Measurements from ENCODE around the gene XPO6.

Gene XPO6

GRCh38 chr16:28089205-28089991 is 122.4 kb downstream of the XPO6 start:
- no peak for DNase-seq (ENCODE audit: low read depth)

GRCh38 chr16:28087675-28088300 is 124.0 kb downstream of the XPO6 start:
- no peak for DNase-seq (ENCODE audit: low read depth)

DNA sequence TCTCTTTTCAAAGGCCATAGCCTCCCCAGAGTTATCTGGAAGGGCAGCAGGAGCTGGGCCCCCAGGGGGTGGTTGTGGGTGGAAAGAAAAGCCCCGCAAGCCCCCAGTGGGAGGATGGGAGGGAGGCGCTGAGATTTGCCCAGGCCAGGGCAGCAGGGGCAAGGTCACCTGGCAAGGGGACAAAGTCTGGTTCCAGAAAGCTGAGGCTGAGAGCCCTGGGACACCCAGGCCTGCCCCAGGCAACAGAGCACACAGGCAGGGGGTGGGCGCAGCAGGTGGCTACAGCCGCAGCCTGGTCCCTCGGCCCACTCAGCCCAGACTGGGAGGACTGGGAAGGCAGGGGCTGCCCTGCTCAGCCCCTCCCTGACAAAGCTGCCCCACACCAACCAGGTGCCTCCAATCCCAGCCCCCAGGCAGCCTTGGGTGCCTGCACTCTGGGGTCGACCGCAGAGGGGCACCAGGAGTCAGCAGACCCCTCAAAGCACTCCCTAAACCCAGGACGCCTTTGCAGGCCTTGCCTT is 124.6 kb downstream of the XPO6 start:
- DNase-seq (ENCODE audit: low read depth) = no peak

DNA sequence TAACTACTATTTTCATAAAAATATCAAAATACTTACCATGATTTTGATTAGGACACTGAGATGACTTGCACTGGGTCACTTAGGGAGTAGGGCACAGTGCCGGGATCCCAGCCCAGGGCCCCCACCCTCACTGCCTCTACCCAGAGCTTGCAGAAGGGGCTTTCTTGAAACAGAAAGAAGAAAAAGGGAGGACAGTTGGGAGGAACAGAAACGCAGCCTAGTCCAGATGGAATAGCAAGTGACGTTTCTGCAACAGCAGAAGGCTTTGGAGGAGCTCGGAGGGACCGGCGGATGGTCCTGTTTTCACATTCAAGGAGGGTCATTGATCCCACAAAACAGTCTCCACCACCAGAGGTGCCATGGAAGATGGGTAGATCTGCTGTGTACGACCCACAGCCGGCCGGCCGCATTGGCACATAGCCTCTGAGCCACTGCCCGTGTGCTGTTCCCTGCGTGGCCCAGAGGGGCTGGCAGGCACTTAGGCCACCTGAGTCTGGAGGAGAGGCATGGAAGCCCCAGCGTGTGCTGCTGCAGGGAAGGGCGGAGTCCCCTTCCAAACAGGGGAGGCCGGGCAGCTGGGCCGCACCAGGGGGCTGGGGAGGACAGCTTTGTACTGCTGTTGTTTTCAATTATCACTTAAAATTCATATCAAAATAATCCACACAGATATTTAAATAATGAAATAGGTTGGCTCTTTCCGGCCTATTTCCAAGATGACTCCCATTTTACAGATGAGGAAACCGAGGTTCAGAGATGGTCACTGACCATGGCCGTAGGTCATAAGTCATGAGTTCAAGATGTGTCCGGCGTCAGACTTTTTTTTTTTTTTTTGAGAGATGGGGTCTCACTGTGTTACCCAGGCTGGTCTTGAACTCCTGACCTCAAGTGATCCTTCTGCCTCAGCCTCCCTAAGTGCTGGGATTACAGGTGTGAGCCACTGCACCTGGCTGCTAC is 125.3 kb downstream of the XPO6 start:
- DNase-seq (ENCODE audit: low read depth) = no peak

GRCh38 chr16:28085389-28086171 is 126.2 kb downstream of the XPO6 start:
- no peak for DNase-seq (ENCODE audit: low read depth)

DNA sequence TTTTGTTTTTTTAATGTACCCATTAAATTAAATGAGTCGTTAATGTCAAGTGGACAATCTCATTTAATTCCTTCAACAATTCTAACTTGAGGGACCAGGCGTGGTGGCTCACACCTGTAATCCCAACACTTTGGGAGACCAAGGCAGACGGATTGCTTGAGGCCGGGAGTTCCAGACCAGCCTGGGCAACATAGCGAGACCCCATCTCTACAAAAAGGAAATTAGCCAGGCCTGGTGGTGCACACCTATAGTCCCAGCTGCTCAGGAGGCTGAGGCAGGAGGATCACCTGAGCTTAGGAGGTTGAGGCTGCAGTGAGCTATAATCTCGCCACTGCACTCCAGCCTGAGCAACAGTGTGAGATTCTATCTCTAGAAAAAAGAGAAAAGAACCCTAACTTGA is 127.6 kb downstream of the XPO6 start:
- DNase-seq (ENCODE audit: low read depth) = no peak

DNA sequence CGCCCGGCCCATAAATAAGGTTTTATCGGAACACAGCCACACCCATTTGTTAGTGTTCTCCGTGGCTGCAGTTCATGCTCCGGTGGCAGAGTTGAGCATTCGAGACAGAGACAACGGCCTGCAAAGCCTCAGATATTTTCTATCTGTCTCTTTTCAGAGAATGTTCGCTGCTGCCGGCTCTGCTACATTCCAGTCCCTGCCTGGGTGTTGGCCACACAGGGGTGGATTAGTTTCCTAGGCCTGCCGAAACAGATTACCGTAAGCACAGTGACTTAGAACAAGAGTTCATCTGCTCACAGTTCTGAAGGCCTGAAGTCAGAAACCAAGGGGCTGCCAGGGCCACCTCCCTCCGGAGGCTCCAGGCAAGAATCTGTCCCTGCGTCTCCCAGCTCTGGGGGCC is 129.1 kb downstream of the XPO6 start:
- no peak for DNase-seq (ENCODE audit: low read depth)

GRCh38 chr16:28081391-28081968 is 130.3 kb downstream of the XPO6 start:
- DNase-seq (ENCODE audit: low read depth) = no peak

DNA sequence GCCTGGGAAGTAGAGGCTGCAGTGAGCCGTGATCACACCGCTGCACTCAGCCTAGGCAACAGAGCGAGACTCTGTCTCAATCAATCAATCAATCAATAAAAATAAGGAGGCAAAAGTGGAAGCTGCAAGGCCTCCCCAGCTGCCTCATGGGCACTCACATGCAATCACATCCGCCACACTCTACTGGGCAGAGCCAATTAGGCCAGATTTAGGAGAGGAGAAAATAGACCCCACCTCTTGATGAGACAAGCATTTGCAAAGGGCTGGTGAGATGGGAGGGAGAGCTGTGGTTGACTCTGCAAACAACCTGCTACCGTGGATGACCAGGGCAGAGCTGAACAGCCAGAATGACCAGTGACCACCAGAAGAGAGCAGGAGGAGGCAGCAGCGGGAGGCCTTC is 133.5 kb downstream of the XPO6 start:
- DNase-seq (ENCODE audit: low read depth) = no peak

- no peak for DNase-seq (ENCODE audit: low read depth)
Measured at GRCh38 chr16:28073836-28074235, 137.9 kb downstream of the XPO6 start.

GRCh38 chr16:28072087-28072486 is 139.7 kb downstream of the XPO6 start:
- no peak for DNase-seq (ENCODE audit: low read depth)

DNA sequence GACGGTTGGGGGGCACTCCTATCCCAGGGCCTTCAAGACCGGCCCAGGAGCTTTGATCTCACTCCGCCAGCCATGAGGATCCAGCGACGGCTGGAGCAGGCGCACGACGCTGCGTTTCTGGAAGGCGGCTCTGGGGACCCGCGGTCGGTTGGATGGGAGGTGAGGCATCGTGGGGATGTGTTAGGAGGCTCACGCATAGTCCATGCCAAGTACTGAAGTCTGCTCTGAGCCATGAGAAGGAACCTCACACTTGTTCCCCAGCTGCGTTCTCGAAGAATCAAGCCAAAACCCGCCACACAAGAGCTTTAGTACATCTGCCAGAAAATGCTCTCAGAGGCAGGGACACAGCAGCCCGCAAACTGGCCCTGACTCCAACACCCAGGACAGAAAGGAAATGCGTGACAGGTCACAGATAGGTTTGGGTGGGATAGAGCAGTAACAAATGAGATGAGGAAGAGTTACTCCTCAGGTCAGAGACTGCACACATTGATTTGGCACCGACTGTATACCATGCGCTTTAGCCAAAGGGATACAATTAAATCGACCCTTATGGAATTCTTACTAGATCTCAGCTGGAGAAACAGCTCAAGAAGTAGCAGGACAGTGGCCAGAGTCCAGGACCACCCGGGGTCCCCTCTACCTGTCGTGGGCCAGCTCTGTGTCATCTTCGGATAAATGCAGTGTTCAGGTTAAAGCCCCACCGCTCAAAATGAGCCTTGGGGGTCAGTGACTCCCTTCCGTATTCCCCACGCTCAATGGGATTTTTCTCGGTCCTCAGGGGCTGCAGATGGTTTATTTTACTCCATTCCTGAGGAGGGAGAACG is 141.6 kb downstream of the XPO6 start:
- no peak for DNase-seq (ENCODE audit: low read depth)

DNA sequence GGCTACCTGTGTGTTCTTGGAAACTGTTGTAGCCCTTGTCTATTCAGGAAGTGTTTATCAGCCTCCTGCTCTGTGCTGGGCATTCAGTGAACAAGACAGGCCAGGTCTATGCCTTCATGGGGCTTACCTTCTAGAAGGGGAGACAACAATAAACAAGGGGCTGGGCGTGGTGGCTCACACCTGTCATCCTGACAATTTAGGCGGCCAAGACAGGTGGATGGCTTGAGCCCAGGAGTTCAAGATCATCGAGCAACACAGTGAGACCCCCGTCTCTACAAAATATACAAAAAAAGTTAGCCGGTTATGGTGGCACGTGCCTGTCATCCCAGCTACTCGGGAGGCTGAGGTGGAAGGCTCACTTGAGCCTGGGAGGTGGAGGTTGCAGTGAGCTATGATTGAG is 142.8 kb downstream of the XPO6 start:
- DNase-seq (ENCODE audit: low read depth) = no peak

DNA sequence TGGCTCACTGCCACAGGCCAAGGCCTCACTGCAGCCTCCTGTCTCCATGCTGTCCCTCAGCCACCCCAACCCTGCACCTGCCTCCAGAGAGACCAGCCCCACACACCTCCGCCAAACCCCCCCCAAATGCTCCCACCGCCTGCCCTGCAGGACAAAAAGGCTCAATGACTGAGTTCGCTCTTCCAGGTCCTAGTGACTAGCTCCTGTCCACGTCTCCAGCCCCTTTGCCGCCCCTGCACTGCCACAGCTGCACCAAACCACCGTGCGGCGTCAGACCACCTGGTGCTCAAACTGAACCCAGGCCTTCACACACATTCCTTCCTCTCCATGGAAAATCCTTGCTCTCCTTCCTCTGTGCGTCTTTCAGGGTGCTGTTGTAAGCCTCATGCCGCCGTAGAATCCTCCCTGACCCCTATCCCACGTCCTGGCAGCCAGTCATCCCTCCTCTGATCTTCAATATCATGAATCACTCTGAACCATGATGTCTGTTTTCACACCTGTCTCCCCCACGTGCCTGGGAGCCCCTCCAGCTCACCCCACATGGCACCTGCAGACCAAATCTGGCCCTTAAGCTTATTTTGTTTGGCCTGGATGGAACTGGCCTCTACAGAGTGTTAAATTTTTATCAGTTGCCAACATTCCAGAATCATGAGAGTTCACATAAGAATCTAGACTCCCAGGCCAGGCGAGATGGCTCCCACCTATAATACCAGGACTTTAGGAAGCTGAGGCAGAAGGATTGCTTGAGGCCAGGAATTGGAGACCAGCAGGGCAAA is 144.0 kb downstream of the XPO6 start:
- no peak for DNase-seq (ENCODE audit: low read depth)

GRCh38 chr16:28064706-28065249 is 147.0 kb downstream of the XPO6 start:
- no peak for DNase-seq (ENCODE audit: low read depth)

DNA sequence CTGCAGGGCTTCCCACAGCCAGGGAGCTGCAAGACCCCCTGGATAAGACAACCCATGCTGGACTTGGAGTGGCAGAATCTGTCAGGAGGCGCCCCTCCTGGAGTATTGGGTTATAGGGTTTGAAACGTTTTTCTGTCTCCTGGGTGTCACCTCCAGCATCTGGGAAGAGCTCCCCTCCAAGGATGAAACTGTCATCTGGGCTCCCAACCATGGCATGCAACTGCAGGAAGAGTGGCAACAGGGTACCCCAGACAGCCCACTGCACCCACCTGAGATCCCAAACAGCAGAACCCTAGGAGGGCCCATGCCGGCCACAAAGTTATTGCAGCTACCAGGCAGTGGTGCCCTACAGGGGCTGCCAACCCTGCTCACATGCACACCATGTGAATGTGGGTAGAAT is 147.6 kb downstream of the XPO6 start:
- DNase-seq (ENCODE audit: low read depth) = no peak

DNA sequence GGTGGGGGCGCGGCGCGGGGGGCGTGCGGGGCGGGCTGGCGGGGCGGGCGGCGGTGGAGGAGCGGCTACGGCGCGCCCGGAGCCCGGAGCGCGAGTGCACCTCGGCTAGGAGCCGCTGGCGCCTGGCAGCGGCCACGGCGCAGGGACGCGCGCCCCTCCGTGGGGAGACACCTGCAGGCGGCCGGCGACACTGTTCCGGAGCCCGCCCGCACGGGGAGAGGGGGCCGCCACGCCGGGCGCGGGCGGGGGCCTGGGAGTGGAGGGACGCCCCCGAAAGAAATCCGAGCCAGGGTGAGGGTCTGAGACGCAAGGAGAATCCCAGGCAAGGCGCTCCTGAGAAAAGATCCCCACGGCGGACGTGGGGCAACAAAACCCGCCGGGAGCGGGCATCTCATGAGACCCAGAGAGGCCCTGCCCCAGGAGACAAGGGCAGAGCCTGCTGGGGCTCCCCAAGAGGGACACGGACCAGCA is 148.1 kb downstream of the XPO6 start, which contains the start of gene GSG1L:
Gene GSG1L, minus strand, starts transcription at position 124 of the 471 bp plus-strand sequence. CDS start 290 bp downstream, outside the sequence.
- no peak for DNase-seq (ENCODE audit: low read depth)

- no peak for DNase-seq (ENCODE audit: low read depth)
Measured at GRCh38 chr16:28062847-28063521, 148.8 kb downstream of the XPO6 start.
